ENCODE results near the gene TCTN3.

DNA sequence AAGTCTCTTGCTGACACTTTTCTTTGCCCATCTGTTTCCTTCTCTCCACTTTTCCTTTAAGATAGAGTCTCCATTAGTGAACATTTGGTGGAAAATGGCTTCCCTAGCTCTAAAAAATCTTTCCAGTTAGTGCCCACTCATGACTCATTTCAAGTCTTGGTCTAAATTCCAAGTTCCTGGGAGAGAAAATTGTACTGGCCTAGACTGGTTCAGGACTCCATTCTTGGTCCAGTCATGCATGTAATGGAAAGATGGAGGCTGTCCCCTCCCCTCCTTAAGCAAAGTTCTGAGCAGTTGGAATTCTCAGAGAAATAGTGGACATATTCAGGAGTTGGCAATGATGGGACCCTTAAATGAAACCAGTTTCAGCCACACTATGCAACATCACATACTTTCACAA, 33.4 kb downstream of the TCTN3 start:
- no peak for TF ChIP-seq RCOR1 (IDR thresholded peaks at IDR 0.05; ENCODE audit: low read length)
- TF ChIP-seq, protein P1, sequence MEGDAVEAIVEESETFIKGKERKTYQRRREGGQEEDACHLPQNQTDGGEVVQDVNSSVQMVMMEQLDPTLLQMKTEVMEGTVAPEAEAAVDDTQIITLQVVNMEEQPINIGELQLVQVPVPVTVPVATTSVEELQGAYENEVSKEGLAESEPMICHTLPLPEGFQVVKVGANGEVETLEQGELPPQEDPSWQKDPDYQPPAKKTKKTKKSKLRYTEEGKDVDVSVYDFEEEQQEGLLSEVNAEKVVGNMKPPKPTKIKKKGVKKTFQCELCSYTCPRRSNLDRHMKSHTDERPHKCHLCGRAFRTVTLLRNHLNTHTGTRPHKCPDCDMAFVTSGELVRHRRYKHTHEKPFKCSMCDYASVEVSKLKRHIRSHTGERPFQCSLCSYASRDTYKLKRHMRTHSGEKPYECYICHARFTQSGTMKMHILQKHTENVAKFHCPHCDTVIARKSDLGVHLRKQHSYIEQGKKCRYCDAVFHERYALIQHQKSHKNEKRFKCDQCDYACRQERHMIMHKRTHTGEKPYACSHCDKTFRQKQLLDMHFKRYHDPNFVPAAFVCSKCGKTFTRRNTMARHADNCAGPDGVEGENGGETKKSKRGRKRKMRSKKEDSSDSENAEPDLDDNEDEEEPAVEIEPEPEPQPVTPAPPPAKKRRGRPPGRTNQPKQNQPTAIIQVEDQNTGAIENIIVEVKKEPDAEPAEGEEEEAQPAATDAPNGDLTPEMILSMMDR (IDR thresholded peaks at IDR 0.05), result no peak
- TF ChIP-seq POLR2AphosphoS5 (IDR thresholded peaks at IDR 0.05; ENCODE audit: low read depth, low read length), result no peak
- TF ChIP-seq FOXM1 (IDR thresholded peaks at IDR 0.05; ENCODE audit: low read depth), result no peak
- TF ChIP-seq TAF1 (IDR thresholded peaks at IDR 0.05; ENCODE audit: borderline replicate concordance, low read depth, low read length), result no peak
- TF ChIP-seq FOXJ3 (CRISPR knock-in tag; IDR thresholded peaks at IDR 0.05), result no peak
- no peak for TF ChIP-seq JUND (IDR thresholded peaks at IDR 0.05)
